ENCODE data around the gene CCR6.

CCR6 gene

GRCh38 chr6:167098825-167099225 is 24.1 kb upstream of the CCR6 start:
- DNase-seq (ENCODE audit: low read depth) = no peak

- DNase-seq (ENCODE audit: low read depth) = no peak
Measured at GRCh38 chr6:167099707-167100106, 23.2 kb upstream of the CCR6 start.

- DNase-seq (ENCODE audit: low read depth) = no peak
Measured at GRCh38 chr6:167100241-167100674, 22.6 kb upstream of the CCR6 start.

- no peak for DNase-seq (ENCODE audit: low read depth)
Measured at GRCh38 chr6:167102318-167102717, 20.6 kb upstream of the CCR6 start.

GRCh38 chr6:167103041-167103891 is 19.6 kb upstream of the CCR6 start:
- no peak for DNase-seq (ENCODE audit: low read depth)

GRCh38 chr6:167104388-167104787 is 18.5 kb upstream of the CCR6 start:
- DNase-seq (ENCODE audit: low read depth) = no peak

- no peak for DNase-seq (ENCODE audit: low read depth)
Measured at GRCh38 chr6:167105060-167105459, 17.8 kb upstream of the CCR6 start.

- DNase-seq (ENCODE audit: low read depth) = no peak
Measured at GRCh38 chr6:167106406-167106805, 16.5 kb upstream of the CCR6 start.

- DNase-seq (ENCODE audit: low read depth) = no peak
Measured at GRCh38 chr6:167107787-167108186, 15.1 kb upstream of the CCR6 start.

GRCh38 chr6:167108278-167108677 is 14.6 kb upstream of the CCR6 start:
- no peak for DNase-seq (ENCODE audit: low read depth)

GRCh38 chr6:167109651-167110050 is 13.2 kb upstream of the CCR6 start:
- no peak for DNase-seq (ENCODE audit: low read depth)

- DNase-seq (ENCODE audit: low read depth) = no peak
Measured at GRCh38 chr6:167111597-167111996, 11.3 kb upstream of the CCR6 start.

GRCh38 chr6:167112421-167112820 is 10.5 kb upstream of the CCR6 start:
- no peak for DNase-seq (ENCODE audit: low read depth)

GRCh38 chr6:167113047-167113754 is 9.7 kb upstream of the CCR6 start:
- no peak for DNase-seq (ENCODE audit: low read depth)

- no peak for DNase-seq (ENCODE audit: low read depth)
Measured at GRCh38 chr6:167113935-167114910, 8.7 kb upstream of the CCR6 start.

GRCh38 chr6:167115054-167115453 is 7.8 kb upstream of the CCR6 start:
- DNase-seq (ENCODE audit: low read depth) = no peak

GRCh38 chr6:167116109-167116837 is 6.6 kb upstream of the CCR6 start:
- DNase-seq (ENCODE audit: low read depth) = no peak

GRCh38 chr6:167116838-167117228 is 6.1 kb upstream of the CCR6 start:
- DNase-seq (ENCODE audit: low read depth) = no peak

GRCh38 chr6:167118006-167118405 is 4.9 kb upstream of the CCR6 start:
- no peak for DNase-seq (ENCODE audit: low read depth)

GRCh38 chr6:167118839-167119238 is 4.1 kb upstream of the CCR6 start:
- DNase-seq (ENCODE audit: low read depth) = no peak

All from HS-5 (cell line).